Measurements from ENCODE around the gene ACAP3. TPM values are rescaled to one million over a fixed set of nuclear protein-coding genes. Genes with fewer than 3 reads are reported as not detected.

The ACAP3 gene
- total RNA-seq, 4 donors from 2014 or later, result 34.3 to 125 (median 69.6) TPM

DNA sequence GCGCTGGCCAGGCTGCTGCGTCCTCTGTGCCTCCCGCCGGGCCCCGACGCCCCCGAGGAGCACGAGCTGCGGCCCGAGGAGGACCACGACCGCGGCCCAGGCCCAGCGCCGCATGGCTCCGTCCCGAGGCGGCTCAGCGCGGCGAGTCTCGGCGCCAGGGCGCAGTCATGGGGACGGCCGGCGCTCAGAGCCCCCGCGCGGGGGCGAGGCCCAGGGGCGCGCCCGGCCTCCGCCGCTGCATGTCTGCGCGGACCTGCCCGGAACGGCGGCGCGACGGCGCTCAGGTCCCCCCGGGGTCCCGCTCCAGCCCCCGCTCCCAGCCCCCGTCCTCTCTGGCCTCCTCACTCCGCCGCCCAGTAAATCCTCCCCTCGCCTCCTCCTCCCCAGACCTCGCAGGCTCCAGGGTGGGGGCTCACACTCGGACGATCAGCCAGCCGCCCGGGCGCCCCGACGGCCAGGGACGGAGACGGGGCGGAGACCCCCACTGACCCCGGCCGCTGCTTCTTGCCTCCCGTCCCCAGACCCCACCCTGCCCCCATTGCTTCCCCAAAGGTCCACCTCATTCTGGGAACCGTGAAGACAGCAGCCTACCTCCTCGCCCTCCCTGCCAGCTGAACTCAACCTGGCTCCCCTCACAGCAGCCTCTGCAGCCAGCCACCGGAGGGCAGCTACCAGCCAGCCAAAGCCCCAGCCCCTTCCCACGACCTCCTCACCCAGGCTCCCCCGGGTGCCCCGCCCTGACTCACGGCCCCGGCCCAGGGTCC is 61.0 kb downstream of the ACAP3 start, which contains the start of gene C1QTNF12:
TSS of gene C1QTNF12 (minus strand) at position 146 of the 764 bp plus-strand sequence. CDS start at position 114, 32 bp downstream.
- peaks cover 0 to 51% of the 10 kb centered on the region in 2 donors for H3K27me3 ChIP-seq

DNA sequence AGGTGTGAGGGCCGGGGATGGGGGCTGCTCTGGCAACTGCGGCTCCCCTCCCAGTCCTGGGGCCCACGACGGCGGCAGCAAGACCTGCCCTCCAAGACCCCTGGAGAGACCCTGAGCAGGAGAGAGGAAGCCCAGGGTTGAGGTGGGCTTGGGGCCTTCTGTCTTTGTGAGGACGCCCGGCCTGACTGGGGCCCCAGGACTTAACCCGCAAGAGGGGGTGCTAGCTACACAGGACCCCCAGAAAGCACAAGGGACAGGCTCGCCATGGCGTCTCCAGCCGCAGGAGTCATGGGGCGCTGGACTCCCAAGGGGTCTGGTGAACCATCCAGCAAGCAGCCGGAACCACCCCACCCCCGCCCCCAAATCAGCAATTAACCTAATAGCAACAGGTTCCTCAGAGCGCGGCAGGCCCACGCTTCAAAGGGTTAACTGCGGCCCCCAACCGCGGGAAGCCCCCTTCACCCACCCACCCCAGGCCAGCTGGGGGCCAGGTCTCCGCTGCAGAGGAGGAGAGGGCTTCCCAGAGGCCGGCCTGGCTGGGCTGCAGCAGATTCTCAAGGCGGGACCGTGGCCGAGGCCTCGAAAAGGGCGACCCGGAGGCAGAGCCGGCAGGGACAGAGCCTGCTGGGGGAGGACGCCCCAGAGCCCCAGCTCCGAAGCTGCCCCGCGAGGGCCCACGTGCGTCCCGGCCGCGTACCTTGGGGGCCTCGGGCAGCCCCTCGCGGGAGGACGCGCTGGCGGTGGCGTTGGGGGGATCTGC is 61.7 kb downstream of the ACAP3 start:
- H3K27ac ChIP-seq, result no peak overlapping the region
- H3K4me3 ChIP-seq, result no peak overlapping the region
- WGBS, 2 donors, result 37 to 52% methylated on average over 12 to 15 of the region's 45 CpGs
- TF ChIP-seq POLR2A (IDR thresholded peaks at IDR 0.05), result no peak
- no peak for TF ChIP-seq EP300 (IDR thresholded peaks at IDR 0.05)
- TF ChIP-seq, protein P1, sequence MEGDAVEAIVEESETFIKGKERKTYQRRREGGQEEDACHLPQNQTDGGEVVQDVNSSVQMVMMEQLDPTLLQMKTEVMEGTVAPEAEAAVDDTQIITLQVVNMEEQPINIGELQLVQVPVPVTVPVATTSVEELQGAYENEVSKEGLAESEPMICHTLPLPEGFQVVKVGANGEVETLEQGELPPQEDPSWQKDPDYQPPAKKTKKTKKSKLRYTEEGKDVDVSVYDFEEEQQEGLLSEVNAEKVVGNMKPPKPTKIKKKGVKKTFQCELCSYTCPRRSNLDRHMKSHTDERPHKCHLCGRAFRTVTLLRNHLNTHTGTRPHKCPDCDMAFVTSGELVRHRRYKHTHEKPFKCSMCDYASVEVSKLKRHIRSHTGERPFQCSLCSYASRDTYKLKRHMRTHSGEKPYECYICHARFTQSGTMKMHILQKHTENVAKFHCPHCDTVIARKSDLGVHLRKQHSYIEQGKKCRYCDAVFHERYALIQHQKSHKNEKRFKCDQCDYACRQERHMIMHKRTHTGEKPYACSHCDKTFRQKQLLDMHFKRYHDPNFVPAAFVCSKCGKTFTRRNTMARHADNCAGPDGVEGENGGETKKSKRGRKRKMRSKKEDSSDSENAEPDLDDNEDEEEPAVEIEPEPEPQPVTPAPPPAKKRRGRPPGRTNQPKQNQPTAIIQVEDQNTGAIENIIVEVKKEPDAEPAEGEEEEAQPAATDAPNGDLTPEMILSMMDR (IDR thresholded peaks at IDR 0.05), result no peak
- peaks cover 0 to 59% of the 10 kb centered on the region in 2 donors for H3K27me3 ChIP-seq
- H3K4me1 ChIP-seq, result peaks cover 0 to 24% (median 7%) of the 10 kb centered on the region in 4 donors
- H3K36me3 ChIP-seq, result peaks cover 0 to 26% (median 0%) of the 10 kb centered on the region in 3 donors
- DNase-seq (ENCODE audit: low spot score in 2 of 2), result no peak
- H3K9me3 ChIP-seq, result no peaks in the 10 kb centered on the region

More for the DNA sequence above, 61.0 kb downstream of the ACAP3 start, which contains the start of gene C1QTNF12:
- TF ChIP-seq POLR2A (IDR thresholded peaks at IDR 0.05) (no peak), EP300 (IDR thresholded peaks at IDR 0.05) (no peak)
- TF ChIP-seq, protein P1 (IDR thresholded peaks at IDR 0.05), result no peak
- Histone ChIP-seq H3K36me3 (peaks cover 0 to 25% (median 0%) of the 10 kb centered on the region in 3 donors), H3K27ac (no peak within 1 kb of the TSS), H3K9me3 (no peaks in the 10 kb centered on the region), H3K4me3 (no peak within 1 kb of the TSS), H3K4me1 (peaks cover 0 to 24% (median 7%) of the 10 kb centered on the region in 4 donors)
- WGBS, 2 donors, result 3 to 6% methylated on average over 21 to 27 of the region's 74 CpGs
- DNase-seq (ENCODE audit: low spot score in 2 of 2), result no peak

DNA sequence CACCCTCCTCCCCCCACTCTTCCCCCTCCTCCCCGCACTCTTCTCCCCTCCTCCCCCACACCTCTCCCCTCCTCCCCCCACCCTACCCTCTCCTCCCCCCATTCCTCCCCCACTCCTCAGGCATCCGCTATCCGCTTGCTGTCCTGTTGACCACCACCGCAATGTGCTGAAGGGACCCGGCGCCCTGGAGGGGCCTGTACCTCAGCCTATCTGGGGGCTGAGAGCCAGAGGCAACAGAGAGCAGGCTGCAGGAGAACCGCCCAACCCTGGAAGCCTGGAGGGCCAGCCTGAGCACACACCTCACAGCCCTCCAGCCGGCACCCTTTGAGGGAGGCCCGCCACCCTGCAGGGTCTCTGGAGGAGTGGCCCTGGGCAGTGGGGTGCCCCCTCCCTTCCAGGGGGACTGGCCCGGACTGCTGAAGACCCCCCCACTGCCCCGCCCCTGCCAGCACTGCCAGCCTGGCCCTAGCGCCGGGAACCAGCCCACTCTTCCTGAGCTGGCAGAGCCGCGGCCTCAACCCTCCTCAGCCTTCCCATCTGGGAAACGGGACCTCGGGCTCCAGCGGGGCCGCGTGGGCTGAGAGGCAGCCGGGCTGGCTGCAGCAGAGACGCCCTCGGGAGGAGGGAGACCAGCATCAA is 62.4 kb downstream of the ACAP3 start:
- Histone ChIP-seq H3K36me3 (peaks cover 0 to 20% (median 0%) of the 10 kb centered on the region in 3 donors), H3K4me3 (no peak overlapping the region), H3K9me3 (no peaks in the 10 kb centered on the region), H3K27me3 (peaks cover 0 to 66% of the 10 kb centered on the region in 2 donors), H3K4me1 (peaks cover 0 to 24% (median 7%) of the 10 kb centered on the region in 4 donors), H3K27ac (no peak overlapping the region)
- DNase-seq (ENCODE audit: low spot score in 2 of 2), result no peak
- no peak for TF ChIP-seq POLR2A (IDR thresholded peaks at IDR 0.05)
- TF ChIP-seq EP300 (IDR thresholded peaks at IDR 0.05), result no peak
- TF ChIP-seq, protein P1 (IDR thresholded peaks at IDR 0.05), result no peak
- 59 to 74% methylated on average over 12 to 13 of the region's 23 CpGs for WGBS, 2 donors

DNA sequence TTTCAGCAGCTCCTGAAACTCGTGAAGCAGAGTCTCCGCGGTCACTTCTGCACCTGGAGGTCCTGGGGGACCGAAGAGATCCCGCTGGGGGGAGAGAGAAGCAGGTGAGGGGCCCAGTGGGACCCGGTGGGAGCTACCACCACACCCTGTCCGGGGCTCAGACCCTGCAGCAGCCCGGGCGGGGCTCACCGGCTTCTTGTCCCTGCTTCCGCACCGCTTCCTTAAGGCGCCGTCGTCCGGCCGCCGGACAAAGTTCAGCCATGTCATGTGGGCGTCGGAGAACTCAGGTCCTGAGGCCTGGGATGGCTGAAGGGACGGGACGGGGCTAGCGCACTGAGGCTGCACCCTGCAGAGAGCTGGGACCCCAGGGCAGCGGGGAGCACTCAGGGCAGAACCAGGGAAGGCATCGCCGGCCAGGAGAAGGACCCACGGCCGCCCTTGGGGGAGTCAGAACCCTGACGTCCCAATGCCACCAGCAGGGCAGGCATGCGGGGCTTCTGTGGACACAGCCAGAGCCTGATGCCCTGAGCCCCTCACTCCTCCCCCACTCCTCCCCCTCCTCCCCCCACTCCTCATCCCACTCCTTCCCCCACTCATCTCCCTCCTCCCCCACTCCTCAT is 63.4 kb downstream of the ACAP3 start:
- WGBS, 2 donors, result 44 to 55% methylated on average over 17 to 26 of the region's 30 CpGs
- H3K36me3 ChIP-seq, result peaks cover 0 to 20% (median 0%) of the 10 kb centered on the region in 3 donors
- peaks cover 0 to 76% of the 10 kb centered on the region in 2 donors for H3K27me3 ChIP-seq
- H3K27ac ChIP-seq, result no peak overlapping the region
- TF ChIP-seq POLR2A (IDR thresholded peaks at IDR 0.05), result no peak
- H3K4me3 ChIP-seq, result no peak overlapping the region
- DNase-seq (ENCODE audit: low spot score in 2 of 2), result no peak
- H3K9me3 ChIP-seq, result no peaks in the 10 kb centered on the region
- H3K4me1 ChIP-seq, result peaks cover 0 to 31% (median 7%) of the 10 kb centered on the region in 4 donors

DNA sequence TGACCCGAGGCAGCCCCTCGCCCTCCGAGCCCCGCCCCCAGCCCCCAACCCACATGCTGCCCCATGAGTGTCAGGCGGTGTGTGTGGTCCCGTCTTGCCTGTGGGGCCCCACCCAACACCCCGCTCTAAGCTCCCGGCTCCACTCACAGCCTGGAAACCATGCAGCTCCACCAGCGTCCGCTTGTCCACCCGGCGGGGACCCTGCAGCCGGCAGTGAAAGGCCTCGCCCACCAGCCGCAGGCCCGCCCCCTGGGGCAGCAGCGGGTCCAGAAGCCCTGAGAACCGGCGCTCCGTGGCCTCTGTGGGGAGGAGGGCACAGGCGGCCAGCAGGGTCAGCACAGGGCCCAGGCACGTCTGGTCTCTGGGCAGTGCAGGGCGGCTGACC is 63.9 kb downstream of the ACAP3 start:
- DNase-seq (ENCODE audit: low spot score in 2 of 2), result no peak
- peaks cover 0 to 36% (median 7%) of the 10 kb centered on the region in 4 donors for H3K4me1 ChIP-seq
- H3K27ac ChIP-seq, result no peak overlapping the region
- peaks cover 0 to 20% (median 0%) of the 10 kb centered on the region in 3 donors for H3K36me3 ChIP-seq
- no peak overlapping the region for H3K4me3 ChIP-seq
- peaks cover 0 to 81% of the 10 kb centered on the region in 2 donors for H3K27me3 ChIP-seq
- no peak for TF ChIP-seq EP300 (IDR thresholded peaks at IDR 0.05)
- TF ChIP-seq, protein P1 (IDR thresholded peaks at IDR 0.05), result no peak
- TF ChIP-seq POLR2A (IDR thresholded peaks at IDR 0.05), result no peak
- WGBS, 2 donors, result 35 to 40% methylated on average over 4 to 6 of the region's 23 CpGs
- H3K9me3 ChIP-seq, result no peaks in the 10 kb centered on the region

Data from tibial nerve (tissue), 4 donors.